Putamen (tissue), 1 donor: ENCODE results near the gene MALT1.
"Not testable (repeated sequence)": the region's sequence is repeated elsewhere in the genome, so short reads cannot be mapped to it uniquely, and the experiment has no call there.

Experiments used
- DNase-seq: peaks from one replicate; pipeline ENCODE4 v3.0.0-alpha.2; 2016; ENCODE audit warnings: low spot score

Gene MALT1

DNA sequence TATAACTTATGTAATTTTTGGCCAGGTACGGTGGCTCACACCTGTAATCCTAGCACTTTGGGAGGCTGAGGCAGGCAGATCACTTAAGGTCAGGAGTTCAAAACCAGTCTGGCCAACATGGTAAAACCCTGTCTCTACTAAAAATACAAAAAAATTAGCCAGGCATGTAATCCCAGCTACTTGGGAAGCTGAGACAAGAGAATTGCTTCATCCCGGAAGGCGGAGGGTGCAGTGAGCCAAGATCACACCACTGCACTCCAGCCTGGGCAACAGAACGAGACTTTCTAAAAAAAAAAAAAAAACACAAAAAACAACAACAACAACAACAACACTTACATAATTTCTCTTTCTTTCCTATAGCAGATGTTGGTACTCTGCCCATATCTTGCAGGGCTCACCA lies 105.3 kb downstream of the MALT1 start:
- not testable (repeated sequence) for DNase-seq

GRCh38 chr18:58777471-58777870 lies 106.2 kb downstream of the MALT1 start:
- DNase-seq = no peak

- DNase-seq = no peak
Observed at GRCh38 chr18:58779529-58779928, 108.3 kb downstream of the MALT1 start.

GRCh38 chr18:58780045-58780444 lies 108.8 kb downstream of the MALT1 start:
- no peak for DNase-seq

DNA sequence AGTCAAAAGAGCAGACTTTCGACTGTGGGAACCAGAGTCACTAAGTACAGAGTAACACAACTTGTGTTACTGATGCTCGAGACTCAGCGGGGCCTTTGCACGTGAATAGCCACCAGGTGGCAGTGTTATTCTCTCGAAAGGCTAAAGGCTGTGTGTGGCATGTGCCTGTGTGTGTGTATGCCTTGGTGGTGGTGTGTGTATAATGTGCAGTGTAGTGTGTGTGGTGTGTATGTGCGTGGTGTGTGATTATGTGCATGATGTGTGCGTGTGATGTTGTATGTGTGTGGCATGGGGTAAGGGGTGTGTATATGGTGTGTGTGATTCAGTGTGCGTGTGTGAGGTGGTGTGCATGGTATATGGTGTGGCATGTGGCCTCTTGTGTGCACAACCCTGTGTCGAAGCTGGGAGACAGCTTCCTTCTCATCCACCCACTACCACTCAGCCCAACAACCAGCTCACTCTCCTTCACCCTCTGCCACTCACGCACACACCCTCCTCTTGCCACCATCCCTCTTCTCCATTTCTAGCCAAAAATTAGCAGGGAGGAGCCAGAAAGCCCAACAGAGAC lies 110.4 kb downstream of the MALT1 start:
- peak; percentile 79 for DNase-seq

DNA sequence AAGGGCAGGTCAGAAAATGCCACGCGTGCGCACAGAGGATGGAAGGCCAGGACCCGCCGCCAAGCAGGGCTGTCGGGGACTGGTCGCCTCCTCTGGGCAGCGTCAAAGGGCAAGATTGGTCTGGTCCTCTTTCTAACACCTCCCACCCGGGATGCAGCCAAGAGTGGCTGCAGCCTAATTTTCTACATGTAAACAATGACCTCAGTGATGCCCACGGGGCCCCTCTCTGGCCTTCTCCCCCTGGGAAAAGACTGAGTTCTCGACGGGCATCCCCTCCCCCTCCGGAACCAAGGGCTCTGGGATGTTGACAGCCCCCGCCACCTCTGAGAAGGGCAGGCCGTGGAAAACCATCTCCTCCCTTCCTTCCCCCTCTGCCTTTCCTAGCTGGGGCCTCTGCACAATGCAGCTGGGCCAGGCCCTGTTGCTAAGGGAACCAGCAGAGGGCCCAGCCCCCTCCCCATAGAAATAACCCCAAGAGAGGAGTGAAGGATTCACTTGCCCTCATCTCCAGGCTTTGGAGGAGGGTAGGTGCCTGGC lies 113.4 kb downstream of the MALT1 start:
- DNase-seq = no peak

DNA sequence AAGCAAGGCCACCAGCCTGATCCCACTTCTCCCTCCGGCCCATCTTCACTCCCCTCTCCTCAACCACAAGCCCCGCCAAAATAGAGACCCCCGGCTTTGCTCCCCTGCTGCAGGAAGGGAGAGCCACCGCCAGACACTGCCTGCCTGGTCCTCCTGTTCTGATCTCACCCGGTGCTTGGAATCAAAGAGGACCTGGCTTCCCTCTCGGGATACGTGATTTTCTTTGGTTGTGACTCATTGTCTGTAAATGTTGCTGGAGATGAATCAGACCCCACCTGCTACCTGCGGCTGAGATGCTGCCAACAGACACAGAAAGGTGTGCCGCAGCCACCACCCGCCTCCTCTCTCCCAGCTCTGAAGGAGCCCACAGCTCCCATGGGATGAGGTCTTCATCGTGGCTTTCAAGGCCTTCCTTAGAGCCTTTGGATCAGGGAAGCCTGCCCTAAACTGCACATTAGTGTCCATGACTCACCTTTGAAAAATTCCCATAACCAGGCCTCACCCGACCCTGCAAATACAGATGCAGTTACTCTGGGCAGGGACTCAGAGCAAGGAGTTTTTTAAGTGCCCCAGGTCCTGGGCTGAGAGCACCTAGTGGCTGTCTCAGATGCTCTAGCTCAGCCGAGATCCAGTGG lies 114.0 kb downstream of the MALT1 start:
- no peak for DNase-seq

DNA sequence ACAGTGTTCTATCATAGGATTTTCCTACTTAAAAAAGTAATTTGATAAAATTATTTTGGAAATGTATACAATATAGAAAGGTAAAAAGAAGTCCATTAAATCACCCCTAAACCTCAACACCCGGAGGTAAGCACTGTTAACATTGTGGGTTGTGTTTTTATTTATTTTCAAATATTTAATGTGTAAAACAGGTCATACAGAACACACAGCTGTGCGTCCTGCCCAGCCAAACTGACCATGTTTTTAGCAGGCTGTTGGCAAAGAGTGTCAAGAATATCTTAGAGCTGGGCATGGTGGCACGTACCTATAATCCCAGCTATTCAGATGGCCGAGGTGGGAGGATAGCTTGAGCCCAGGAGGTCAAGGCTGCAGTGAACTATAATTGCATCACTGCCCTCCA lies 114.6 kb downstream of the MALT1 start:
- no peak for DNase-seq

- peak; percentile 20 for DNase-seq
Observed at GRCh38 chr18:58787536-58788149, 116.4 kb downstream of the MALT1 start.

GRCh38 chr18:58788470-58788869 lies 117.2 kb downstream of the MALT1 start:
- no peak for DNase-seq

- DNase-seq = peak; percentile 77
Observed at GRCh38 chr18:58788971-58789875, 118.0 kb downstream of the MALT1 start.

GRCh38 chr18:58789876-58790240 lies 118.6 kb downstream of the MALT1 start:
- DNase-seq = no peak

DNA sequence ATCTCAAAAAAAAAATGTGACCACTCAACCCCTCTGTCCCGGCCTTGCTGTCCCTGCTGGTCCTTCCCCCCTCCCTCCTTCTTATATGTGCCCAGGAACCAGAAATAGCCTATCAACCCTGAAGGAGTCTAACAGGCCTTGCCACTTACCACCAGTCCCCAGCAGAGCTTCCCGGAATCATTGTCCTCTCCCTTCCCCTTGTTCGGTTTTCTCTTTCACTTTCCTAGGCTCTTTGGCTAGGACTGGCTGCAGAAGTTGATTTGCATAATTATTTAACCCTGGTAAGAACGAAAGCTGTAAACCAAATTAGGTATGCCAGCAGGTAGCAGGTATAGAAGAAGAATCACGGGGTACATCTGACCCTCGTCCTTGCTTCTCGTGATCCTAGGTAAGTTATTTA lies 120.8 kb downstream of the MALT1 start:
- DNase-seq = no peak

DNA sequence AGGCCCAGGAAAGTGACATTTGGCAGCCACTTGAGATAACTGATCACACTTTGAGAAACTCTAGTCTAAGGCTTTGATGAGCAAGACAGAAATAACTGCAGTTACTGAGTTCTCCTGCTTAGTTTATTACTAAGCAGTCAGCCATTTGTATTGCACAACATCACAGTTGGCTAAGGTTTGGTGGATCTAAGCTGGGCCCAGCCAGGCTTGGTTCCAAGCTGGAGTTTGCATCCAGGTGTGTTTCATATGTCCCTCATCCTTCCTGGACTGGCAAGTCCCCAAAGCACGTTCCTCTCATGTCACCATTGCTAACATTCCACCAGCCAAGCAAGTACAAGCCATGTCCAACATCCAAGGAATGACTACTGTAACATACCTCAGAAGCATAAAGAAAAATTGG lies 122.1 kb downstream of the MALT1 start:
- no peak for DNase-seq

GRCh38 chr18:58796220-58796619 lies 125.0 kb downstream of the MALT1 start:
- no peak for DNase-seq

DNA sequence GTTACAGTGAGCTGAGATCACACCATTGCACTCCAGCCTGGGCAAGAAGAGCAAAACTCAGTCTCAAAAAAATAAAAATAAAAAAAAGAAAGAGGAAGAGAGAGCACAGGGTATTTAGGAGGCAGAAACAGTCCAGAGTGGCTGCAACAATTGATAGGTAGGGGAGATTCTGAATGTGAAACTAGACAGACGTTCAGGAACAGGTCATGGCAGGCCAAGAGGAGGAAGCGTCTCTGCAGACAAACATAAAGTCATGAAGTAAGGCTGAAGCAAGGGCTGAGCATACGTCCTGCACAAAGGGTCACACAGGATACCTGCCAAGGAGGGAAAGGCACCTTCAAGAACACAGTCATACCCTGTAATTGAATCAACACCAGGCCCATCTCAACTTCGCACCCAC lies 129.3 kb downstream of the MALT1 start:
- DNase-seq = no peak

DNA sequence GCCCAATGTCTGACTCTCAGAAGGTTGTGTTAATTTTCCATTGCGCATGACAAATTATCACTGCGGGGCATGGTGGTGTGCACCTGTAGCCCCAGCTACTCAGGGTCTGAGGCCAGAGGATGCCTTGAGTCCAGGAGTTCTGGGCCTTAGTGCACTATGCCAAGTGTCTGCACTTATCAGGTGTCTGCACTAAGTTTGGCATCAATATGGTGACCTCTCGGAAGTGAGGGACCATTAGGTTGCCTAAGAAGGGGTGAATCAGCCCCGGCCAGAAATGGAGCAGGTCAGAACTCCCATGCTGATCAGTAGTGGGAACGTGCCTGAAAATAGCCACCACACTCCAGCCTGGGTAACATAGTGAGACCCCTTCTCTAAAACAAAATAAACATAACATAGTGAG lies 131.7 kb downstream of the MALT1 start:
- no peak for DNase-seq

DNA sequence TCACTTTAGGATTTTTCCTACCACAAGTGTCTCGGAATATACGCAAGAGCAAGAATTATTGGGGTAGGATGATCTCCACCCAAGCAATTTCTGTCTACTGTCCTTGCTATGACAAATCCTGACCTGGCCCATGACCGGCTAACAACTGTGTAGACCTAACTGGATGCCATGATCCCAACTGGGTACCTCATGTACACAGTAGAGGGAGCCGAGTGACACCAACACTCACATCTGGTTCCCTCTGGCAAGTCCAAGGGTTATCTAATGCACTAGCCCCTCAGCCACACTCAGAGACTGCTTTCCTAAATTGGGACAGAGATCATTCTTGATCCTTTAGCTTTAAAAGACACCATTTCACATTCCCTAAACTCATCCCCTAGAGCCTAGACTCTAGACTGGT lies 132.7 kb downstream of the MALT1 start:
- no peak for DNase-seq
